Tibial nerve (tissue), 3 donors: ENCODE measurements around the gene RHBDL2.

Experiments used
- POLR2A ChIP-seq, 2 donors: fragments of 450-650 bp; IDR thresholded peaks; one replicate each; pipeline ENCODE4 v1.6.1; 2017; ENCODE audit warnings: antibody characterized with exemption in 2 of 2, mild to moderate bottlenecking in 2 of 2, moderate library complexity in 2 of 2
- TF ChIP-seq, protein P1 (sequence below), 5 experiments: fragments of 200-600 bp in 3 of 5; fragments of 450-650 bp in 2 of 5; sonication (generic) in 3 of 5; IDR thresholded peaks; one replicate each; pipeline ENCODE4 v1.5.1; 2016 to 2019; ENCODE audit warnings: antibody characterized with exemption in 5 of 5, mild to moderate bottlenecking in 3 of 5, moderate library complexity in 2 of 5

DNA sequence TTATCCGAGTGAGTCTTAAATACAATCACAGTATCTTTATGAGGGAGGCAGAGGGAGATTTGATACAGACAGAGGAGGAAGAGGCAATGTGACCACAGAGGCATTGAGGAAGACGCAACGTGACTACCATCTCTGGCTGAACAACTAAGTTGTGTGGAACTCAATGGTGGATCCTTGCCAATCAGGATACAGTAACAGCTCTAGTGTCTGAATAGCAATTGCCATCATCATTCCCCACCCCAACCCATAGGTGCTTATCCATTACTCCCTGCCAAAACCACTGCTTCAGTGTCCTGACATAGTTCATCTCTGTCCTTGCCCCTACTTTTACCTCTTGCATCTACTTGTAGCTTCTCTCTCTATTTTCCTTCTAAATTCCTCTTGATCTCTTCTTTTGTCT lies 20.5 kb upstream of the RHBDL2 start:
- TF ChIP-seq, protein P1, sequence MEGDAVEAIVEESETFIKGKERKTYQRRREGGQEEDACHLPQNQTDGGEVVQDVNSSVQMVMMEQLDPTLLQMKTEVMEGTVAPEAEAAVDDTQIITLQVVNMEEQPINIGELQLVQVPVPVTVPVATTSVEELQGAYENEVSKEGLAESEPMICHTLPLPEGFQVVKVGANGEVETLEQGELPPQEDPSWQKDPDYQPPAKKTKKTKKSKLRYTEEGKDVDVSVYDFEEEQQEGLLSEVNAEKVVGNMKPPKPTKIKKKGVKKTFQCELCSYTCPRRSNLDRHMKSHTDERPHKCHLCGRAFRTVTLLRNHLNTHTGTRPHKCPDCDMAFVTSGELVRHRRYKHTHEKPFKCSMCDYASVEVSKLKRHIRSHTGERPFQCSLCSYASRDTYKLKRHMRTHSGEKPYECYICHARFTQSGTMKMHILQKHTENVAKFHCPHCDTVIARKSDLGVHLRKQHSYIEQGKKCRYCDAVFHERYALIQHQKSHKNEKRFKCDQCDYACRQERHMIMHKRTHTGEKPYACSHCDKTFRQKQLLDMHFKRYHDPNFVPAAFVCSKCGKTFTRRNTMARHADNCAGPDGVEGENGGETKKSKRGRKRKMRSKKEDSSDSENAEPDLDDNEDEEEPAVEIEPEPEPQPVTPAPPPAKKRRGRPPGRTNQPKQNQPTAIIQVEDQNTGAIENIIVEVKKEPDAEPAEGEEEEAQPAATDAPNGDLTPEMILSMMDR (IDR thresholded peaks at IDR 0.05): no peak
- no peak for TF ChIP-seq POLR2A (IDR thresholded peaks at IDR 0.05)
